Endometrium (tissue), 2 donors: ENCODE results near the gene ITPRIPL2.

ENCODE experiments used
- FAIRE-seq: peaks from 2 replicates; lab custom pipeline; 2012; peaks lifted over from hg19 to GRCh38; lab: Jason Lieb, UNC
- donor health status: control.
- donor health status: control.

Gene ITPRIPL2

GRCh38 chr16:19119564-19119963 lies 5.8 kb downstream of the ITPRIPL2 start:
- no peak for FAIRE-seq

GRCh38 chr16:19123535-19124178 lies 9.9 kb downstream of the ITPRIPL2 start:
- FAIRE-seq: no peak

GRCh38 chr16:19126300-19126699 lies 12.5 kb downstream of the ITPRIPL2 start:
- no peak for FAIRE-seq

- FAIRE-seq: no peak
Observed at GRCh38 chr16:19127205-19127604, 13.4 kb downstream of the ITPRIPL2 start.

GRCh38 chr16:19127674-19128131 lies 13.9 kb downstream of the ITPRIPL2 start:
- no peak for FAIRE-seq

GRCh38 chr16:19128454-19129200 lies 14.9 kb downstream of the ITPRIPL2 start:
- FAIRE-seq: no peak

GRCh38 chr16:19130385-19130784 lies 16.6 kb downstream of the ITPRIPL2 start:
- FAIRE-seq: no peak

GRCh38 chr16:19130852-19131824 lies 17.4 kb downstream of the ITPRIPL2 start:
- no peak for FAIRE-seq

- FAIRE-seq: no peak
Observed at GRCh38 chr16:19131825-19132218, 18.1 kb downstream of the ITPRIPL2 start.

GRCh38 chr16:19132255-19132654 lies 18.5 kb downstream of the ITPRIPL2 start:
- FAIRE-seq: no peak

GRCh38 chr16:19132898-19133297 lies 19.1 kb downstream of the ITPRIPL2 start:
- FAIRE-seq: no peak

GRCh38 chr16:19133600-19133999 lies 19.8 kb downstream of the ITPRIPL2 start:
- no peak for FAIRE-seq

GRCh38 chr16:19135201-19135842 lies 21.6 kb downstream of the ITPRIPL2 start:
- FAIRE-seq: no peak

- no peak for FAIRE-seq
Observed at GRCh38 chr16:19135896-19136438, 22.2 kb downstream of the ITPRIPL2 start.

- no peak for FAIRE-seq
Observed at GRCh38 chr16:19136549-19137196, 22.9 kb downstream of the ITPRIPL2 start.

GRCh38 chr16:19137201-19138128 lies 23.7 kb downstream of the ITPRIPL2 start:
- FAIRE-seq: no peak

- FAIRE-seq: peak; percentile 74
Observed at GRCh38 chr16:19138601-19139000, 24.8 kb downstream of the ITPRIPL2 start.

GRCh38 chr16:19139436-19140091 lies 25.8 kb downstream of the ITPRIPL2 start:
- FAIRE-seq: no peak

- no peak for FAIRE-seq
Observed at GRCh38 chr16:19140396-19140795, 26.6 kb downstream of the ITPRIPL2 start.
